NT2/D1 (cell line): ENCODE data around the gene PHF2.
"Not testable (repeated sequence)": the region's sequence is repeated elsewhere in the genome, so short reads cannot be mapped to it uniquely, and the experiment has no call there.

Source experiments
- SUZ12 ChIP-seq: IDR thresholded peaks from 2 replicates; pipeline ENCODE4 v1.6.1; 2011; ENCODE audit not compliant: insufficient read length, insufficient read depth; ENCODE audit errors: extremely low read depth
- ZNF274 ChIP-seq: IDR thresholded peaks from 2 replicates; pipeline ENCODE4 v1.6.1; 2011; ENCODE audit warnings: mild to moderate bottlenecking, low read depth, low read length

DNA sequence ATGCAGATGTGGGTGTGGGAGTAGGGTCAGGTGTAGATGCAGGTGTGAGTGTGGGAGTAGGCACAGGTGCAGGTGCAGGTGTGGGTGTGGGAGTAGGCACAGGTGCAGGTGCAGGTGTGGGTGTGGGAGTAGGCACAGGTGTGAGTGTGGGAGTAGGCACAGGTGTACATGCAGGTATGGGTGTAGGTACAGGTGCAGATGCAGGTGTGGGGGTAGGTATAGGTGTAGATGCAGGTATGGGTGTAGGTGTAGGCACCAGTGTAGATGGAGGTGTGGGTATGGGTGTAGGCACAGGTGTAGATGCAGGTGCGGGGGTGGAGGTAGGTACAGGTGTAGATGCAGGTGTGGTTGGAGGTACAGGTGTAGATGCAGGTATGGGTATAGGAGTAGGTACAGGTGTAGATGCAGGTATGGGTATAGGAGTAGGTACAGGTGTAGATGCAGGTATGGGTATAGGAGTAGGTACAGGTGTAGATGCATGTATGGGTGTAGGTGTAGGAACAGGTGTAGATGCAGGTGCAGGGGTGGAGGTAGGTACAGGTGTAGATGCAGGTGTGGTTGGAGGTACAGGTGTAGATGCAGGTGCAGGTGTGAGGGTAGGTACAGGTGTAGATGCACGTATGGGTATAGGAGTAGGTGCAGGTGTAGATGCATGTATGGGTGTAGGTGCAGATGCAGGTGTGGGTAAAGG is 96.1 kb downstream of the PHF2 start:
- TF ChIP-seq SUZ12, ZNF274: not testable (repeated sequence)
